Measurements from ENCODE around the gene NOLC1. TPM values are rescaled to one million over a fixed set of nuclear protein-coding genes. Genes with fewer than 3 reads are reported as not detected.

The NOLC1 gene
- polyA plus RNA-seq, 3 donors = 10.0 to 32.1 (median 19.3) TPM

DNA sequence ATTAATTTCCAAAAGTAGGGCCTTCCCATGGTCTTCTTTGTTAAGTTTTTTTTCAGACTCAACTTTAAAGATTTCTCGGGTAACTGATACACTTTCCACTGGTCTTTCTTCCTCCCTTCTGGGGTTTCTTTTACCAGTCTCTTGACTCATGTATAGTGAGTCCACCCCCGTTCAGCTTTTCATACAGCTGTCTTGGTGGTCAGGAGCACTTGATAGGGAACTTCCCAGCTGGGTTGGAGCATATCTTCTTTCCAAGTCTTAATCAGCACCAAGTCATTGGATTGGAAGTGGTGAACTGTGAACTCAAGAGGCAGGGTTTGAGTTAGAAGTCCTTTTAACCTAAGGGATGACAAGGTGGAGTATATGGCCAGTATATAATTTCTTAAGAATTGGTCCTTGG, 44.7 kb downstream of the NOLC1 start:
- H4K20me1 ChIP-seq (ENCODE audit: insufficient read depth, low read length) = no peaks in the 10 kb centered on the region
- H3K4me1 ChIP-seq (ENCODE audit: control insufficient read depth in 1 of 2, insufficient read depth in 2 of 2, low read length in 2 of 2) = no peaks in the 10 kb centered on the region
- no peaks in the 10 kb centered on the region for H3K27me3 ChIP-seq (ENCODE audit: control insufficient read depth in 2 of 2, insufficient read depth in 2 of 2, low read length in 2 of 2)
- no peak overlapping the region for H3K27ac Mint-ChIP-seq
- TF ChIP-seq, protein P1, sequence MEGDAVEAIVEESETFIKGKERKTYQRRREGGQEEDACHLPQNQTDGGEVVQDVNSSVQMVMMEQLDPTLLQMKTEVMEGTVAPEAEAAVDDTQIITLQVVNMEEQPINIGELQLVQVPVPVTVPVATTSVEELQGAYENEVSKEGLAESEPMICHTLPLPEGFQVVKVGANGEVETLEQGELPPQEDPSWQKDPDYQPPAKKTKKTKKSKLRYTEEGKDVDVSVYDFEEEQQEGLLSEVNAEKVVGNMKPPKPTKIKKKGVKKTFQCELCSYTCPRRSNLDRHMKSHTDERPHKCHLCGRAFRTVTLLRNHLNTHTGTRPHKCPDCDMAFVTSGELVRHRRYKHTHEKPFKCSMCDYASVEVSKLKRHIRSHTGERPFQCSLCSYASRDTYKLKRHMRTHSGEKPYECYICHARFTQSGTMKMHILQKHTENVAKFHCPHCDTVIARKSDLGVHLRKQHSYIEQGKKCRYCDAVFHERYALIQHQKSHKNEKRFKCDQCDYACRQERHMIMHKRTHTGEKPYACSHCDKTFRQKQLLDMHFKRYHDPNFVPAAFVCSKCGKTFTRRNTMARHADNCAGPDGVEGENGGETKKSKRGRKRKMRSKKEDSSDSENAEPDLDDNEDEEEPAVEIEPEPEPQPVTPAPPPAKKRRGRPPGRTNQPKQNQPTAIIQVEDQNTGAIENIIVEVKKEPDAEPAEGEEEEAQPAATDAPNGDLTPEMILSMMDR (IDR thresholded peaks at IDR 0.05) = no peak
- WGBS (ENCODE audit: insufficient coverage) = 100% methylated on average over 1 of the region's 2 CpGs
- peaks cover 8% of the 10 kb centered on the region for H3K4me1 Mint-ChIP-seq
- H2AFZ ChIP-seq (ENCODE audit: insufficient read depth, low read depth, low read length, poor library complexity, severe bottlenecking) = no peak overlapping the region
- peaks cover 8 to 11% of the 10 kb centered on the region in 2 donors for H3K9me3 ChIP-seq (replicated peaks in 1 of 2; ENCODE audit: control insufficient read depth in 1 of 2, insufficient read depth in 1 of 2, low read length in 2 of 2)
- peaks cover 2 to 5% (median 4%) of the 10 kb centered on the region in 3 donors for H3K27me3 Mint-ChIP-seq (ENCODE audit: low read depth in 3 of 3)
- intact Hi-C loops (cut with micrococcal nuclease) = no loop called here
- no peak overlapping the region for H3K4me3 ChIP-seq (replicated peaks in 1 of 3; ENCODE audit: low read depth in 2 of 3, low read length in 3 of 3)
- no peaks in the 10 kb centered on the region for H3K79me2 ChIP-seq (ENCODE audit: insufficient read depth, low read length)
- no peak overlapping the region for H3K27ac ChIP-seq (ENCODE audit: low read depth in 1 of 2, low read length in 2 of 2)
- H3K36me3 ChIP-seq (replicated peaks in 1 of 2; ENCODE audit: control insufficient read depth in 1 of 2, insufficient read depth in 2 of 2, low read length in 2 of 2) = no peaks in the 10 kb centered on the region
- DNase-seq = no peak
- H3K36me3 Mint-ChIP-seq = no peaks in the 10 kb centered on the region
- H3K9ac ChIP-seq (ENCODE audit: insufficient read depth, low read length, poor library complexity, severe bottlenecking) = no peak overlapping the region
- H3K4me3 Mint-ChIP-seq = no peak overlapping the region
- H3K4me2 ChIP-seq (replicated peaks; ENCODE audit: extremely low read depth, low read length, poor library complexity, severe bottlenecking) = no peak overlapping the region
- H3K9me3 Mint-ChIP-seq = peaks cover 4 to 11% (median 8%) of the 10 kb centered on the region in 7 donors

DNA sequence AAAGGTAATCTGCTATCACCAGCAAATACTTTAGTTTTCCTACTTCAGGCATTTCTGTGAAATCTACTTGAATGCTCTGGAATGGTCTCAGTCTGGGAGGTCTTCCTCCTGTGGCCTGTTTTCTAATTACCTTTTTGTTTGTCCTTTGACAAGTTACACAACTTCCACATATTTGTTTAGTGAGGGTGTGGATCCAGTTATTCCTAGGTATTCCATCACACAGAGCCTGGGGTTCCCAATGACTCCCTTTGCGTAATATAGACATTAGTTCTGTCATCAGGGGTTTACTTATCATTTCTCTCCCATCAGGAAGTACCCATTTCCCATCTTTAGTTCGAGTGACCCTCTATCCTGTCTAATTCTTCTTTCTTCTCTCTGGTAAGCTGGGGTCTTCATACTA, 45.8 kb downstream of the NOLC1 start:
- Mint-ChIP-seq H3K9me3 (peaks cover 0 to under 1% (median 0%) of the 10 kb centered on the region in 7 donors), H3K27ac (no peak overlapping the region), H3K4me3 (no peak overlapping the region), H3K4me1 (peaks cover 15% of the 10 kb centered on the region), H3K27me3 (ENCODE audit: low read depth in 3 of 3) (peaks cover 2 to 5% (median 4%) of the 10 kb centered on the region in 3 donors), H3K36me3 (no peaks in the 10 kb centered on the region)
- Histone ChIP-seq H3K9ac (ENCODE audit: insufficient read depth, low read length, poor library complexity, severe bottlenecking) (no peak overlapping the region), H3K27me3 (ENCODE audit: control insufficient read depth in 2 of 2, insufficient read depth in 2 of 2, low read length in 2 of 2) (no peaks in the 10 kb centered on the region), H3K4me2 (replicated peaks; ENCODE audit: extremely low read depth, low read length, poor library complexity, severe bottlenecking) (no peak overlapping the region), H2AFZ (ENCODE audit: insufficient read depth, low read depth, low read length, poor library complexity, severe bottlenecking) (no peak overlapping the region), H3K4me1 (ENCODE audit: control insufficient read depth in 1 of 2, insufficient read depth in 2 of 2, low read length in 2 of 2) (no peaks in the 10 kb centered on the region), H3K79me2 (ENCODE audit: insufficient read depth, low read length) (no peaks in the 10 kb centered on the region), H4K20me1 (ENCODE audit: insufficient read depth, low read length) (no peaks in the 10 kb centered on the region), H3K4me3 (replicated peaks in 1 of 3; ENCODE audit: low read depth in 2 of 3, low read length in 3 of 3) (no peak overlapping the region), H3K9me3 (replicated peaks in 1 of 2; ENCODE audit: control insufficient read depth in 1 of 2, insufficient read depth in 1 of 2, low read length in 2 of 2) (no peaks in the 10 kb centered on the region), H3K36me3 (replicated peaks in 1 of 2; ENCODE audit: control insufficient read depth in 1 of 2, insufficient read depth in 2 of 2, low read length in 2 of 2) (no peaks in the 10 kb centered on the region), H3K27ac (ENCODE audit: low read depth in 1 of 2, low read length in 2 of 2) (no peak overlapping the region)
- TF ChIP-seq, protein P1 (IDR thresholded peaks at IDR 0.05) = no peak
- DNase-seq = no peak
- no CpG with 5 or more reads among the region's 2 CpGs for WGBS (ENCODE audit: insufficient coverage)
- intact Hi-C loops (cut with micrococcal nuclease) = no loop called here

Data from CD14-positive monocyte (primary cell).